HepG2 (cell line): ENCODE results near the gene NOL8. TPM values are rescaled to one million over a fixed set of nuclear protein-coding genes. Genes with fewer than 3 reads are reported as not detected.

Experiments
- ATAC-seq: fragments of 200-7000 bp; cut with Tn5 transposase; 3 replicates; pipeline ENCODE4 v1.9.1; 2020; ENCODE audit warnings: mild to moderate bottlenecking, moderate library complexity
- BruUV-seq: library from RNA; stranded (reverse); fragments of 400-500 nt; replicated peaks from 2 replicates; lab custom pipeline; 2021; lab: Mats Ljungman, UMichigan
- CTCF ChIA-PET: fragments of 300-600 bp; formaldehyde crosslinking; extraction: SDS; loops from one replicate; lab custom pipeline; 2021; ENCODE audit warnings: low total read pairs, inconsistent platforms, low intra/inter-chr PET ratio; lab: Yijun Ruan, JAX
- POLR2A ChIA-PET: fragments of 350-600 bp; sonication (Branson Sonifier 250); formaldehyde crosslinking; loops from one replicate; lab custom pipeline; 2020; ENCODE audit warnings: antibody characterized with exemption, inconsistent platforms; lab: Yijun Ruan, JAX
- DNase-seq: peaks from one replicate; pipeline ENCODE4 v3.0.0-alpha.2; 2015; ENCODE audit warnings: low spot score
- FAIRE-seq: peaks from 3 replicates; lab custom pipeline; 2011; peaks lifted over from hg19 to GRCh38; lab: Jason Lieb, UNC
- H2AFZ ChIP-seq: one replicate; pipeline ENCODE4 v1.6.1; 2011; ENCODE audit warnings: low read length, inconsistent platforms
- H3K27ac ChIP-seq: fragments of 300-600 bp; 3 replicates; pipeline ENCODE4 v1.8.0; 2011; ENCODE audit warnings: mixed run types, mild to moderate bottlenecking, mixed read lengths, low read length, inconsistent platforms; ENCODE audit not compliant: insufficient read depth; ENCODE audit errors: extremely low read length
- H3K27me3 ChIP-seq, 2 experiments: fragments of 200-600 bp in 1 of 2; 2 replicates in 1 of 2; 3 replicates in 1 of 2; pipeline versions ENCODE4 v1.6.0 to v1.8.0; 2011; ENCODE audit warnings: low read length in 2 of 2, mild to moderate bottlenecking in 2 of 2, moderate library complexity in 2 of 2, inconsistent platforms in 1 of 2; ENCODE audit not compliant: insufficient read depth in 2 of 2, control insufficient read depth in 1 of 2
- H3K36me3 ChIP-seq, 2 experiments: fragments of 200-600 bp in 1 of 2; replicated peaks in 1 of 2; 2 replicates in 1 of 2; 3 replicates in 1 of 2; pipeline versions ENCODE4 v1.5.1 to v1.8.0; 2011; ENCODE audit warnings: low read length in 2 of 2, inconsistent platforms in 1 of 2; ENCODE audit not compliant: insufficient read depth in 2 of 2, control insufficient read depth in 1 of 2
- H3K4me1 ChIP-seq: 2 replicates; pipeline ENCODE4 v1.5.1; 2012; ENCODE audit warnings: low read length, inconsistent platforms; ENCODE audit not compliant: insufficient read depth
- H3K4me2 ChIP-seq: 2 replicates; pipeline ENCODE4 v1.6.0; 2011; ENCODE audit warnings: low read depth, low read length, inconsistent platforms
- H3K4me3 ChIP-seq, 3 experiments: fragments of 200-600 bp in 1 of 3; sonication (generic), shearing (Covaris generic) in 1 of 3; replicated peaks in 1 of 3; 2 replicates each; pipeline ENCODE4 v1.5.1; 2011 to 2016; ENCODE audit warnings: low read length in 3 of 3, inconsistent platforms in 2 of 3, low read depth in 2 of 3, mild to moderate bottlenecking in 2 of 3, control low read depth in 1 of 3, mixed read lengths in 1 of 3; ENCODE audit not compliant: insufficient read depth in 1 of 3
- H3K79me2 ChIP-seq: one replicate; pipeline ENCODE4 v1.6.1; 2011; ENCODE audit warnings: low read length, inconsistent platforms; ENCODE audit not compliant: insufficient read depth
- H3K9ac ChIP-seq: 2 replicates; pipeline ENCODE4 v1.6.0; 2011; ENCODE audit warnings: mild to moderate bottlenecking, low read depth, low read length, inconsistent platforms; ENCODE audit not compliant: insufficient read depth
- H3K9me3 ChIP-seq: 2 replicates; pipeline ENCODE4 v1.5.1; 2012; ENCODE audit warnings: mild to moderate bottlenecking, low read length
- H4K20me1 ChIP-seq: 2 replicates; pipeline ENCODE4 v1.6.0; 2011; ENCODE audit warnings: inconsistent platforms, mild to moderate bottlenecking, low read length, moderate library complexity; ENCODE audit not compliant: insufficient read depth
- FOXP1 ChIP-seq, 2 experiments: fragments of 450-650 bp in 1 of 2; IDR thresholded peaks; 2 replicates each; pipeline ENCODE4 v1.6.1; 2017 to 2018; ENCODE audit warnings: antibody characterized with exemption in 1 of 2
- KMT2A ChIP-seq: sonication (generic); formaldehyde crosslinking; IDR thresholded peaks from 2 replicates; pipeline ENCODE4 v1.4.0; 2020; ENCODE audit warnings: missing genetic modification reagents
- SRSF1 ChIP-seq: fragments of 200-400 bp; formaldehyde crosslinking; optimal IDR thresholded peaks from 2 replicates; pipeline ENCODE3; 2017; ENCODE audit warnings: mild to moderate bottlenecking, low read depth, low read length, moderate library complexity
- TGIF2 ChIP-seq: IDR thresholded peaks from 2 replicates; pipeline ENCODE4 v1.6.1; 2016; ENCODE audit warnings: control low read depth, missing compliant biosample characterization
- THYN1 ChIP-seq: sonication (generic); formaldehyde crosslinking; IDR thresholded peaks from 2 replicates; pipeline ENCODE4 v1.8.1; 2023; ENCODE audit warnings: low read depth, mild to moderate bottlenecking, moderate library complexity, missing genetic modification reagents, borderline replicate concordance
- TOE1 ChIP-seq: sonication (generic); formaldehyde crosslinking; IDR thresholded peaks from 2 replicates; pipeline ENCODE4 v1.4.0; 2020; ENCODE audit warnings: mild to moderate bottlenecking, missing genetic modification reagents
- ZNF432 ChIP-seq: sonication (generic); formaldehyde crosslinking; IDR thresholded peaks from 2 replicates; pipeline ENCODE4 v1.5.0; 2020; ENCODE audit warnings: missing genetic modification reagents, mild to moderate bottlenecking, borderline replicate concordance
- ZNF546 ChIP-seq: sonication (generic); formaldehyde crosslinking; conservative IDR thresholded peaks from 2 replicates; pipeline ENCODE4 v1.8.1; 2023; ENCODE audit warnings: mild to moderate bottlenecking, missing genetic modification reagents
- WGBS: methylation state at CpG from one replicate; pipeline ENCODE4 v1.1.6; 2017; ENCODE audit warnings: low lambda C conversion rate; 5-methylcytosine and 5-hydroxymethylcytosine counted together
- in situ Hi-C: cut with HindIII; loops from 2 replicates; pipeline ENCODE4 v1.10.0; 2017; ENCODE audit warnings: low pct_unique_long_range_greater_than_20kb; ENCODE audit not compliant: extremely low pct_ligation_motif_present
- intact Hi-C: fragments of 100-400 bp; cut with micrococcal nuclease; formaldehyde crosslinking; loops from one replicate; pipeline ENCODE4 v1.10.0; 2022; ENCODE audit not compliant: unreplicated experiment
- polyA plus RNA-seq, 8 experiments: library from polyadenylated mRNA; depleted of rRNA in 3 of 8; stranded (reverse) in 7 of 8; unstranded in 1 of 8; fragments of >200 nt; fragmentation: Illumina TruSeq in 4 of 8; extraction: Trizol in 4 of 8; gene quantifications; 2 replicates each; pipeline versions ENCODE4 v1.2.1 to v1.2.3, GENCODE V29; 2011 to 2016; ENCODE audit warnings: low read depth in 4 of 8, missing spikeins in 1 of 8, mixed read lengths in 1 of 8; ENCODE audit not compliant: insufficient read depth in 1 of 8
- total RNA-seq, 5 experiments: library from RNA; depleted of rRNA; stranded (reverse); fragments of >200 nt; fragmentation: Illumina TruSeq; extraction: Trizol; gene quantifications; 2 replicates each; pipeline ENCODE4 v1.2.3, GENCODE V29; 2016; ENCODE audit warnings: low read depth in 1 of 5
- TF ChIP-seq, protein P1 (sequence below): sonication (generic); formaldehyde crosslinking; IDR thresholded peaks from 2 replicates; pipeline ENCODE4 v1.4.0; 2020; ENCODE audit warnings: missing genetic modification reagents, borderline replicate concordance
- TF ChIP-seq, protein P2 (sequence below), 2 experiments: IDR thresholded peaks; 2 replicates each; pipeline ENCODE4 v1.6.1; 2011 to 2012; ENCODE audit warnings: low read length in 2 of 2, borderline replicate concordance in 1 of 2, low read depth in 1 of 2, mild to moderate bottlenecking in 1 of 2, moderate library complexity in 1 of 2

The NOL8 gene
- total and polyA plus RNA-seq, 2 of the 13 experiments (the other 11 are each of a cell fraction or from before 2014, with no cell fraction given): 12.8 to 36.3 TPM

DNA sequence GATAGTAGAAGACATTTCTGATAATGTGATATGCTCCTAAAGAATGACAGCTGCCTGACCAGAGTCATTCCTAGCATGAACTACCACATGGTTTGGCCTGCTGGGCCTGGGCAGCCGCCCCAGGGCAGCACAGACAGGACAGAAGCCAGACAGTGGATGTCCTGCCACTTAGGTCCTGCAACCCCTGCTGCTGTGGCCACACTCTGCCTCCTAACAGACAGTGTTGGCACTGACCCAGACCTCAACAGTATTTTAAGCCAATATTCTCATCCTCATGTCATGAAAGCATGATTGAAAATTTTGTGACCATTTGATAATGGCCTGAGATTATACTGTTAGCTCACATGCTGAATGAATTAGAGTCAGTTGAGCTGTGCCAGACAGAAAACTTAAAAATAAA lies 16.4 kb upstream of the NOL8 start:
- Histone ChIP-seq H3K27me3 (no peaks in the 10 kb centered on the region), H3K36me3 (peaks cover 2 to 4% of the 10 kb centered on the region in 2 experiments; a peak in 3 of 5 replicates), H2AFZ (no peak overlapping the region), H3K79me2 (no peaks in the 10 kb centered on the region), H3K27ac (no peak overlapping the region), H3K4me2 (no peak overlapping the region), H3K4me1 (no peaks in the 10 kb centered on the region), H3K9ac (no peak overlapping the region), H3K9me3 (no peaks in the 10 kb centered on the region), H3K4me3 (no peak overlapping the region), H4K20me1 (no peaks in the 10 kb centered on the region)
- ATAC-seq: no peak
- DNase-seq: no peak
- ChIA-PET CTCF (no interaction called here), POLR2A (no interaction called here)
- FAIRE-seq: no peak
- no peak for TF ChIP-seq TOE1 (CRISPR knock-in tag)
- TF ChIP-seq ZNF546 (CRISPR knock-in tag): no peak
- no peak for TF ChIP-seq ZNF432
- no peak for TF ChIP-seq THYN1
- in situ Hi-C loops: no loop called here
- 86% methylated on average over 1 of the region's 1 CpG for WGBS
- intact Hi-C loops: loop anchor here (10.0 kb wide), 1 partner anchor 297 kb away; no protein-coding TSS in a partner anchor
- BruUV-seq: no TSS peak

DNA sequence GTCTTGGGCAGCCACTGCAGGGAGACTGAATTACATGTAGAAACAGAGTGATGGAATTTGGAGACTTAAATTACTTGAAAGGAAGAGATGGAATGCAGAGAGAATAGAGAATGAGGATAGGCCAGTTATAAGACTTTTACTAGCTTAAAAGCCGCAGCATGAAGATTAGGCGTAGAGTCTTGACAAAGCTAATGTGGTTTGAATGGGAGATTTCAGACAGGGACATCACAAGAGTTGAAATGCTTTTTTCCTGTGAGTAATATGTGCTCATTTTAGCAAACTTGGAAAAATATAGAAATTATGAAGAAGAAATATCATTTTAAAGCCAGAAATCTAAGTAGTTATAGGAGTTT lies 8.1 kb upstream of the NOL8 start:
- ATAC-seq (no peak), FAIRE-seq (no peak), DNase-seq (no peak)
- no peak overlapping the region for H2AFZ ChIP-seq
- H4K20me1 ChIP-seq: no peaks in the 10 kb centered on the region
- ChIA-PET CTCF (no interaction called here), POLR2A (no interaction called here)
- BruUV-seq: no TSS peak
- in situ Hi-C loops: no loop called here
- no peak overlapping the region for H3K27ac ChIP-seq
- no peak overlapping the region for H3K9ac ChIP-seq
- no peak overlapping the region for H3K4me2 ChIP-seq
- TF ChIP-seq, protein P1, sequence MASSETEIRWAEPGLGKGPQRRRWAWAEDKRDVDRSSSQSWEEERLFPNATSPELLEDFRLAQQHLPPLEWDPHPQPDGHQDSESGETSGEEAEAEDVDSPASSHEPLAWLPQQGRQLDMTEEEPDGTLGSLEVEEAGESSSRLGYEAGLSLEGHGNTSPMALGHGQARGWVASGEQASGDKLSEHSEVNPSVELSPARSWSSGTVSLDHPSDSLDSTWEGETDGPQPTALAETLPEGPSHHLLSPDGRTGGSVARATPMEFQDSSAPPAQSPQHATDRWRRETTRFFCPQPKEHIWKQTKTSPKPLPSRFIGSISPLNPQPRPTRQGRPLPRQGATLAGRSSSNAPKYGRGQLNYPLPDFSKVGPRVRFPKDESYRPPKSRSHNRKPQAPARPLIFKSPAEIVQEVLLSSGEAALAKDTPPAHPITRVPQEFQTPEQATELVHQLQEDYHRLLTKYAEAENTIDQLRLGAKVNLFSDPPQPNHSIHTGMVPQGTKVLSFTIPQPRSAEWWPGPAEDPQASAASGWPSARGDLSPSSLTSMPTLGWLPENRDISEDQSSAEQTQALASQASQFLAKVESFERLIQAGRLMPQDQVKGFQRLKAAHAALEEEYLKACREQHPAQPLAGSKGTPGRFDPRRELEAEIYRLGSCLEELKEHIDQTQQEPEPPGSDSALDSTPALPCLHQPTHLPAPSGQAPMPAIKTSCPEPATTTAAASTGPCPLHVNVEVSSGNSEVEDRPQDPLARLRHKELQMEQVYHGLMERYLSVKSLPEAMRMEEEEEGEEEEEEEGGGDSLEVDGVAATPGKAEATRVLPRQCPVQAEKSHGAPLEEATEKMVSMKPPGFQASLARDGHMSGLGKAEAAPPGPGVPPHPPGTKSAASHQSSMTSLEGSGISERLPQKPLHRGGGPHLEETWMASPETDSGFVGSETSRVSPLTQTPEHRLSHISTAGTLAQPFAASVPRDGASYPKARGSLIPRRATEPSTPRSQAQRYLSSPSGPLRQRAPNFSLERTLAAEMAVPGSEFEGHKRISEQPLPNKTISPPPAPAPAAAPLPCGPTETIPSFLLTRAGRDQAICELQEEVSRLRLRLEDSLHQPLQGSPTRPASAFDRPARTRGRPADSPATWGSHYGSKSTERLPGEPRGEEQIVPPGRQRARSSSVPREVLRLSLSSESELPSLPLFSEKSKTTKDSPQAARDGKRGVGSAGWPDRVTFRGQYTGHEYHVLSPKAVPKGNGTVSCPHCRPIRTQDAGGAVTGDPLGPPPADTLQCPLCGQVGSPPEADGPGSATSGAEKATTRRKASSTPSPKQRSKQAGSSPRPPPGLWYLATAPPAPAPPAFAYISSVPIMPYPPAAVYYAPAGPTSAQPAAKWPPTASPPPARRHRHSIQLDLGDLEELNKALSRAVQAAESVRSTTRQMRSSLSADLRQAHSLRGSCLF (CRISPR knock-in tag): no peak
- TF ChIP-seq FOXP1 (IDR thresholded peaks at IDR 0.05): no peak
- TF ChIP-seq FOXP1 (CRISPR knock-in tag; IDR thresholded peaks at IDR 0.05): no peak
- no peak for TF ChIP-seq KMT2A (CRISPR knock-in tag)
- TF ChIP-seq, protein P2, sequence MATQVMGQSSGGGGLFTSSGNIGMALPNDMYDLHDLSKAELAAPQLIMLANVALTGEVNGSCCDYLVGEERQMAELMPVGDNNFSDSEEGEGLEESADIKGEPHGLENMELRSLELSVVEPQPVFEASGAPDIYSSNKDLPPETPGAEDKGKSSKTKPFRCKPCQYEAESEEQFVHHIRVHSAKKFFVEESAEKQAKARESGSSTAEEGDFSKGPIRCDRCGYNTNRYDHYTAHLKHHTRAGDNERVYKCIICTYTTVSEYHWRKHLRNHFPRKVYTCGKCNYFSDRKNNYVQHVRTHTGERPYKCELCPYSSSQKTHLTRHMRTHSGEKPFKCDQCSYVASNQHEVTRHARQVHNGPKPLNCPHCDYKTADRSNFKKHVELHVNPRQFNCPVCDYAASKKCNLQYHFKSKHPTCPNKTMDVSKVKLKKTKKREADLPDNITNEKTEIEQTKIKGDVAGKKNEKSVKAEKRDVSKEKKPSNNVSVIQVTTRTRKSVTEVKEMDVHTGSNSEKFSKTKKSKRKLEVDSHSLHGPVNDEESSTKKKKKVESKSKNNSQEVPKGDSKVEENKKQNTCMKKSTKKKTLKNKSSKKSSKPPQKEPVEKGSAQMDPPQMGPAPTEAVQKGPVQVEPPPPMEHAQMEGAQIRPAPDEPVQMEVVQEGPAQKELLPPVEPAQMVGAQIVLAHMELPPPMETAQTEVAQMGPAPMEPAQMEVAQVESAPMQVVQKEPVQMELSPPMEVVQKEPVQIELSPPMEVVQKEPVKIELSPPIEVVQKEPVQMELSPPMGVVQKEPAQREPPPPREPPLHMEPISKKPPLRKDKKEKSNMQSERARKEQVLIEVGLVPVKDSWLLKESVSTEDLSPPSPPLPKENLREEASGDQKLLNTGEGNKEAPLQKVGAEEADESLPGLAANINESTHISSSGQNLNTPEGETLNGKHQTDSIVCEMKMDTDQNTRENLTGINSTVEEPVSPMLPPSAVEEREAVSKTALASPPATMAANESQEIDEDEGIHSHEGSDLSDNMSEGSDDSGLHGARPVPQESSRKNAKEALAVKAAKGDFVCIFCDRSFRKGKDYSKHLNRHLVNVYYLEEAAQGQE (IDR thresholded peaks at IDR 0.05; ENCODE audit: borderline replicate concordance in 1 of 2, low read depth in 1 of 2, low read length in 2 of 2): no peak
- TF ChIP-seq TGIF2 (CRISPR knock-in tag): no peak
- no peak for TF ChIP-seq SRSF1
- 96% methylated on average over 2 of the region's 2 CpGs for WGBS
- H3K9me3 ChIP-seq: no peaks in the 10 kb centered on the region
- H3K4me1 ChIP-seq: peaks cover 1% of the 10 kb centered on the region; the same call in 1 of the 2 replicates
- intact Hi-C loops: no loop called here
- no peak overlapping the region for H3K4me3 ChIP-seq
- H3K36me3 ChIP-seq: peaks cover 0 to 7% of the 10 kb centered on the region in 2 experiments; a peak in 2 of 5 replicates
- no peaks in the 10 kb centered on the region for H3K27me3 ChIP-seq
- no peaks in the 10 kb centered on the region for H3K79me2 ChIP-seq
